Vagina (tissue), 2 donors: Measurements from ENCODE around the gene SNRPB.

ENCODE experiments used
- CTCF ChIP-seq, 3 experiments: fragments of 450-650 bp in 2 of 3; fragments of 200-600 bp in 1 of 3; sonication (generic) in 1 of 3; IDR thresholded peaks; one replicate each; pipeline ENCODE4 v1.5.1; 2017 to 2019; ENCODE audit warnings: antibody characterized with exemption in 3 of 3, mild to moderate bottlenecking in 2 of 3, moderate library complexity in 2 of 3
- POLR2A ChIP-seq, 2 donors: fragments of 450-650 bp; IDR thresholded peaks; one replicate each; pipeline ENCODE4 v1.6.1; 2017; ENCODE audit warnings: antibody characterized with exemption in 2 of 2, mild to moderate bottlenecking in 2 of 2, moderate library complexity in 2 of 2

- TF ChIP-seq CTCF (IDR thresholded peaks at IDR 0.05) (no peak), POLR2A (IDR thresholded peaks at IDR 0.05) (no peak)
Measured at GRCh38 chr20:2518096-2518495, 47.5 kb upstream of the SNRPB start.
